ENCODE results near the gene IQSEC1.

Gene IQSEC1

DNA sequence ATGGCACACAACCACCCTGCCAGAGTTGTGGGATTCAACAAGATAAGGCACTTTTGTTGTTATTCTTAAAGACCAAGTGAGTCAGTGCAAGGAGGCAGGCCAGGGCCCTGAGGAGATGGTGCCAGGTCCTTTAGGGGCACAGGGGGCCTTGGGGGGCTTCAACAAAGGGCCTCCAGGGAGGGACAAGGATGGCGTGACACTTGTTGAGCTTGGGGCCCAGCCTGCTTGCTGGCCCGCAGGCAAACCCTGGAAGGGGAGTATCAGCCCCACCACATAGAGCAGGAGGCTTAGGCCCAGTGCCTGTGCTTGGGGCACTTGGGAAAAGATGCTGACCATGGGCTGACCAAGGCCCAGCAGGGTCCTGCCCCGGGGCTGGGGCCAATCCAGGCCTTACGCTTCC lies 5.5 kb downstream of the IQSEC1 start:
- no peak for DNase-seq

DNA sequence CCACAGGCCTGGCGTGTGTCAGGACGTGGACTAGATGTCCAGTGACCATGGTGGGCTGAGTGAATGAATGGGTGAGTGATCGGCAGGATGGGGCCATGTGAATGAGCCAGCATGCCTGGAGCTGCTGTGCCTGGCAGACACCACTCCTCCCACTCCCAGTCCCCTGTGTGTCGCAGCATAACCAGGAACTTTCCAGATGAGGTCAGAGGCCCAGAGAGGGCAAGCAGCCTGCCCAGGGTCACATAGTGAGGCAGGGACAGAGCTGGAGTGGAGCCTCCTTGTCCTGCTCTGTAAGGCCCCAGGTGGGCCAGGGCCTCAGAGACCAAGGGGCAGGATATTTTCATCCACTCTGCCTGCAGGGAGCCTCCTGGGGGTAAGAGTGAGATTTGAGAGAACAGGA lies 6.4 kb downstream of the IQSEC1 start:
- DNase-seq, result no peak

DNA sequence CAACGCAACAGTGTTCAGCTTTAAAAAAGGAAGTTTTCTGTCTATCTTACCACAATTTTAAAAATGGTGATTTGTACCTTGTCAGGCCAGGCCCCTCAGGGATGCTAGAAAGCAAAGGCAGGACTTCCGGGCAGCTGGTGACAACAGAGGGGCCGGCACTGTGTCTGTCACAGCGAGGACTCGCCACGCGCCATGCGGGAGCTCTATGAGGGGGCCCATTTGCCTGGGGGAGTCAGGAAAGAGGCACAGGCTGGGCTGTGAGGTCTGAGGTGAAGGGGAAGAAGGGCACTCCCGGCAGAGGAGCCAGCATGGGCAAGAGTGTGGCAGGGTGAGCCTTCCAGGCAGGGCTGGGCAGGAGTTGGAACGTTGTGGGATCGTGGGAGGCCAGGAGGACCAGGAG lies 7.0 kb downstream of the IQSEC1 start:
- no peak for DNase-seq

DNA sequence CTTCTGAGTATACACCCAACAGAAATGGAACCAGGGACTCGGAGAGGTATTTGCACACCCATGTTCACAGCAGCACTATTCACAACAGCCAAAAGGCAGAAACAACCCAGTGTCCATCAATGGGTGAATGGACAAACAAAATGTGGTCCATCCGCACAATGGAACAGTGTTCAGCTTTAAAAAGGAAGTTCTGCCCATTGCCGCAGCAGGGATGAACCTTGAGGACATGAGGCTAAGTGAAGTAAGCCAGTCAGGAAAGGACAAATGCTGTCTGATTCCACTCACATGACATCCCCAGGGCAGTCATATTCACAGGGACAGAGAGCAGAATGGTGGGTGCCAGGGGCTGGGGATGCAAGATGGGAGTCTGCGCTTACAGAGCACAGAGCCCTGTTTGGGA lies 7.5 kb downstream of the IQSEC1 start:
- no peak for DNase-seq

DNA sequence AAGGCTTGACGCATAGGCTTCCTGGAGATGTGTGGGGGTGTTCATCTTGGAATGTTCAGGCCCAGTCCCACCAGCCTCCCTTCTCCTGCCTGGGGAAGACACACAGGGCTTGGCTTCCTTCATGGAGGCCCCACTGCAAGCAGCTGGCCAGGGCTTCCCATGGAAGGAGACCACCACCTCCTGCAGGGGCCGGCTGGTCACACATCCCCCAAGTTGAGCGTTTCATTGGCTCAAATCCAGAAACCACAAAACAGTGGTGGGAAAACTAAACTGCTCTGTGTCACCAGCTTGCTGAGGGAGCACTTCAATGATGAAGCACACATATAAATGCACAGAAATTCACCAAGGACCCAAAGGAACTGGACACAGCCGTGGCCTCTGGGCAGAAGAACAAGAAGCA lies 8.3 kb downstream of the IQSEC1 start:
- no peak for DNase-seq

DNA sequence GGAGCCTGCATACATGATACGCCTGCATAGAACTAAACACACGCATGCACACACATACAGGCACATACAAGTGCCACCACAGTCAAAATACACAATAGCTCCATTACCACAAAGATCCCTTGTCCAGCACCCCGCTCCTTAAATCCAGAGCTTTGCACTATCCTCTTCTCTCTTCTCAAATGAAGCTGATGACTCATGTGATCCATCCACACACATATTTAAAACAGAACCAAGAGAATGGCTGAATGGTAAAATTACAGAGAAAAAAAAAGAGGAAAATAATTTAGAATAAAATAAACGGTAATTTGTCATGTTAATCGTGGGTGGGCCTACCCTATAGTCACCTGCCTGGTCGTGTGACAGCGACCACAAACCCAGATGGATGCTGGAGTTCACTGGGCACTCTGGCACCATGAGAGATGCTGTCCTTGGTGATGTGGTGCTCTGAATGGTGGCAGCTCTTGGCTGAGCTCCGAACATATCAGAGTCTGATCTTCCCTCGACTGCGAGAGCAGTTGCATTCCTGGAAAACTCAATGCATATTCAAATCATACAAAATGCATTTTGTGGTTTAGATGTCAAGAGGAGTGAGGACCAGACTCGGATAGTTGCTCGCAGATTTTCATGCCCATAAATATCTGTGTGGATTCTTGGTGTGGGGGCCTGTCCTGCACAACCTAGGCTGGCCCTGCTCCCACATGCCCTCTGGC lies 8.9 kb downstream of the IQSEC1 start:
- DNase-seq, result no peak

DNA sequence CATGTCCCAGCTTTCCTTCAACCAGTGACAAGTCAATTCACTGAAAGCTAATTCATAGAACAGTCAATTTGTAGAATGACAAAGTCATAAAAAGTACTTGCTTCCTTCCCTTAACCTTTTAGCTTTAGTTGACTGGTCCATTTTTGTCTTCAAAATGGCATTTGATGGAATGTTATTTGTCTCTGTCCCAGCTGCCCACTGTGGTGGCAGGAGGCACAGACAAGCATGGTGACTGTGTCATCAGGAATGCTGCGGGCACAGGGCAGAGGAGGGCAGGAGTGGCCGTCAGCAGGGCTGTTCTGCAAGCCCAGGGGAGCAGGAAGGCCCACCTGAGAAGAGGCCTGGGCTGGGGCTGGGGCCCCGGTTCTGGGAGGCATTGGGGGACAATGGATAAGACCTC lies 10.0 kb downstream of the IQSEC1 start:
- DNase-seq, result no peak

DNA sequence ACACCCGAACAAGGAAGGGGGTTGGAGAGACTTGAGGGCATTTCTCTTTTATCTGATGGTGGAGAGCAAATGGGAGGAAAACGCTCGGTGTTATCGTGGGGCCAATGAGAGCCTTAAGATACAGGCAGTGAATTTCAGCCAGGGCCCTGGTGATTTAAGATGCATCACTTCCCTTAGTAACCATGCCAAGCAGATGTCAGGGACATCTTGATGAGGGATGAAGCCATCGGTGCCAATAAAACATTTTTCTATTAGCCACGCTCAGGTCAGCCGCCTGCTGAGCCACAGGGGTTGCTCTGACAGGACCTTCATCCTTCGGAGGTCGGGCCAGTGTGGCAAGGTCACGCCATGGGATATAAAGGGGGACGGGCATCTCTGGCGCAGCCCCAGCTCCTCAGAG lies 10.6 kb downstream of the IQSEC1 start:
- DNase-seq, result no peak

DNA sequence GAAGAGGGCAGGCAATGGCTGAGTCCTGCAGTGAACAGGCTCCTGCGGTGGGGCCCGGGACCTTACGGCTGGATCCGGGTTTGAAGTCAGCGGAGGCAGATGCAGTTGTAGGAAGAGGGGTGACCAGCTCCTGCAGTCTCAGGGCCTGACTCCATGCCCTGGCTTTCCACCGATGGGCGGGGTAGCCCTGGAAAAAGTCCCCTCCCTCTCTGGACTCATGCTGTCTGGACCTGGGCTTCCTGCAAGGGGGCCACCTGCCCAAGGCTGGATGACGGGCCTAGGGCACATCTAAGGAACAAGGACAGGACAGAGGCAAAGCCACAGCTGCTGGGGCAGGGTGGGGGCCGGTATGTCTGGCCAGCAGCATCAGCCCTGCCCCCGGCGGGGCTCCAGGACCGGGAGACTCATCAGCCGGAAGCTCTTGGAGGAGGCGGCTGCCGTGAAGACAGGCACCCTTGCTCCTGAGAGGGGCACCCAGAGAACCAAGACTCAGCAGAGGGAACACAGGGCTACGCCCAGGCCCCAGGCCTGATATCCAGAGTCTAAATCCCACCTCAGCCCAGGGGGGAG lies 12.8 kb downstream of the IQSEC1 start:
- DNase-seq, result no peak

DNA sequence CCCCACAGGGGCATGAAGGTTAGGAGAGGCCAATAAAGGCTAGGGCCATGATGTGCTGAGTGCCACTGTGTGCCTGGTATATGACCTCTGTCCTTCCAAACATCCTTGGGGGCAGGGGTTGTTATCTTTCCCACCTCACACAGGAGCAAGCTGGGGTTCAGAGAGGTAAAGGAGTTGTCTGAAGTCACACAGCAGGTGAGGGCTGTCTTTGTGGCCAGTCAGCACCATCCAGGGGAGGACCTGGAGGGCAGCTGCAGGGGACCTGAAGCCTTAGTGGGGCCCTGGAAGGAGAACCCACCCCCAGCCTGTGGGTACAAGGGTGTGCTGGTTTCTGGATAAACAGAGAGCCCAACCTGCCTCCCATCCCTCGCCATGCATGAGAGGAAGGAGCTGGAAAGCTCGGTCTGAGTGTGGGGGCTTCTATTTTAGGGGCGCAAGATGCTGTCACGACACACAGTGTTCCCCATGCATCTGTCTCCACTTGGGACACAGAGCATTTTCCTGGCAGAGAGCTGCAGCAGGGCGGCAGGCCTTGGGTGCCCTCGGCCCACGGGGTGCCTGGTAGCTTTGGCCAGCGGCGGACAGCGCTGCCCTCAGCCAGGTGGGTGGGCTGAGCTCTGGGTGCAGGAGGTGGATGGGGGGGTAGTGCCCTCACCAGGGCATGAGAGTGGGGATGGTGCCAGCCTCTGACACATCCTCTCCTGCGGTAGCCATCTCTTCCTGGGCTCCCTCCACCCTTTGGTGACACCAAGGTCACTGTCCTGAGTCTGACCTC lies 14.7 kb downstream of the IQSEC1 start:
- DNase-seq, result no peak

DNA sequence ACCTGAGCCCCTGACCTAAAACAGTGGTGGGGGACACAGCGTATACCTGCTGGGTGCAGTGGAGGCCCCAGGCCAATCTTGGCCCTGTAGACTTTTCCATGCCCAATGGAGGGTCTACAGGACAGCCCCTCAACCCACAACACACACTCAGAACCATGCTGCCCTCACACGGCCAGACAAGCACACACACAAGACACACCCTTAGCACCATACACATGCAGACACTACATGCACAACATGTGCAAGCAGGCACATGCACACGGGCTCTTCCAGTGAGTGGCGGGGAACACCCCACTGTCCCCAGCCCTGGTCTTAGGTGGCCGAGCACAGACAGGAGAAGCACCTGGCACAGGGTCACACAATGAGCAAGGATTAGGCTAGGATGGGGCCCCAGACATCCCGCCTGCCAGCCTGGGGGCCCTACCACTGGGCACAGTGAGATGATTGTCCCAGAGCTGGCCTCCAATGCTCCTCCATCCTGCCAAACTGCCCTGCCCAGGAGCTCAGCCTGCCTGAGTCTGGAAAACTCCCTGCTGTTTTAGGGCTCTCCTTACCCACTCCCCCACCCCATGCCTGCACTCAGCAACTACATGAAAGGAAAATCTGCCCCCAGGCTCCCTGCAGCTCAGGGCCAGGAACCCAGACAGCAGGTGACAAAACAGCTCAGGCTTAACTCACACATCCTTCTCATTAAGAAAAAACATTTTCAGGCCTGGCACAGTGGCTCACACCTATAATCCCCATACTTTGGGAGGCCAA lies 15.8 kb downstream of the IQSEC1 start:
- no peak for DNase-seq

DNA sequence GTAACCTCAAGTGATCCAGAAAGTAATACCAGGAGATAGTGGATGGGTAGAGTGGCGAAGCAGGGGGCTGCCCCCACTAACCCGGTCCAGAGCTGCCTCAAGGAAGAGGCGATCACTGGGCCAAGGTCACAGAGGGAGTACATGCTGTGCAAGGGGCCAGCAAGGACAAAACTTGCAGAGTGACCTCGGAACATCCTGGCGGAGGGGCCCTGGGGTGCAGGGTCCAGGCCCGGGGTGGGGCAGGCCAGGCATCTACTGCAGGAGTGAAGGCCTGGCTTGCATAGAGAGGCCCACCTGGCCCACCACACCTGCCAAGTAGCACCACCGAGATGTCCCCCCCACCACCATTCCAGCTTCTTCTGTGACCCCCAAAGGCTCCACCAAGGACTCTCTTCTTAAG lies 17.6 kb downstream of the IQSEC1 start:
- no peak for DNase-seq

DNA sequence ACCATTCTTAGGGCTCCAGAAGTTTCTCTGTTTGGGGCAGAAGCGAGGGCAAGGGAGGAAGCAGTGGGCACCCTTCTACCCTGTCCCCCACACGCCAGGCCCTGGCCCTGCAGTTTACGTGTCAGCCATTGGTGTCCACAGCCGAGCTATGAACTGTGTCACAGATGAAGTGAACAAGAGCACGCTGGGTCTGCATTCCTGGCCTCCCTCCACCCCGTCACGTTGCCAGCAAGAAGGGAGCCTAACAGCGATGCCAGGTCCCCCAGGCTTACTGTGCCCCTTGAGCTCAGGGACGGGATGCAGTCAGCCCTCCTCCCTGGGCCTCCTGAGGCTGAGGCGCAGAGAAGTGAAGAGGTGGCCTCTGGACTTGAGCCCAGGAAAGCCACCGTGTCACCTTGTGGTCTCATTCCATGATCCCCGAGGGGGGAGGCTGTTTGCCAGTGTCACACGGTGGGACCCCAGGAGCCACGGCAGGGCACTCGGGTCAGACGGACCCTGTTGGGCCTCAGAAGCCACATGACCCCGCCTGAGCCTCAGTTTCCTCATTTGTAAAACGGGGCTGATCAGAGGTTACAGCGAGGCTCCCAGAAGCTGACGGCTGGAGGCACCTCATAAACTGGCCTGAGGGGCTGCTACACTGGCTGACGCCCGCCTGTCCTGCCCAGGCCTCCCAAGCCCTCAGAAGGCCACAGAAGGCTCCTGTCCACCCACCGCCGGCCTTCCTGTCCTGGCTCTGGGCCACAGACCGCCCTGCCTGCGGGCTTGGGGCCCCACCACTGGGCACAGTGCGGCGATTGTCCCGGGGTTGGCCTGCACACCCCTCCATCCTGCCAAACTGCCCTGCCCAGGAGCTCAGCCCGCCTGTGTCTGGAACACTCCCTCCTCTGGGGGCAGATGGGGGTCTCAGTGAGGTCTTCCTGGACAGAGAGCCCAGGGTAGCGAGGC lies 18.6 kb downstream of the IQSEC1 start:
- DNase-seq, result no peak

DNA sequence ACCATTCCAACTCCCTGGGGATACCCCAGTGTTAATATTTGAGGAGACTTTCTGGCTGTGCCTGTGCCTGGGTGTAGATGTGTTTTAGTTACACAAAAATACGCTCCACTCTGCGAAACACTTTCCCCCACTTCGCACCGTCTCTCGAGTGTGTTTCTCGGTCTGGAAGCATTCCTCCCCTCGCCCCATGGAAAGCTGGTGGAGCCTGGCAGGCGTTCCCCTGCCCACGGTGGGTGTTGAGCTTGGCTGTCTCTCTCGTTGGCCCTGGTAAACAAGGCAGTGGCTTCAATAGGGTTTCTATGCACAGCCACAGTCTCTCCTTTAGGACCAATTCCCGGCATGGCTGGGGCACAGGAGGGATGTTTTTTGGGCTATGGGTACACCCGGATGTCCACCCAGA lies 19.3 kb downstream of the IQSEC1 start:
- DNase-seq, result no peak

DNA sequence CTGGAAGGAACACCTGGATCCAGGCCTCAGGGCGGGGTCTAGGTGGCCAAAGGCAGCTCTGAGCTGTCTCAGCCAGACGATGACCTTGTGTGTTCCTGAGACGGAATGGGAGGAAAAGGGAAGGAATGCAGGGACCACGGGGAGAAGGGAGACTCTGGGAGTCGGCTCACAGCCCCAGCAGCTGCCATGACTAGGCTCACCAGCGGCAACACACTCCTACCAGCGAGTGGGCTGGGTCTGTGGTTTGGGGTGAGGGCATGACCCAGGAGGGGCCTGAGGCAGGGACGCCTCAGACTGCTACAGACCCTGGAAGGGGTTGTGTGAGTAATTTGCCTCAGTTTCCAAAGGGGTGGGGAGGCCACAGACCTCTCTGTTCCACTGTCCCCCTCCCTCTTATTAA lies 19.8 kb downstream of the IQSEC1 start:
- DNase-seq, result no peak

DNA sequence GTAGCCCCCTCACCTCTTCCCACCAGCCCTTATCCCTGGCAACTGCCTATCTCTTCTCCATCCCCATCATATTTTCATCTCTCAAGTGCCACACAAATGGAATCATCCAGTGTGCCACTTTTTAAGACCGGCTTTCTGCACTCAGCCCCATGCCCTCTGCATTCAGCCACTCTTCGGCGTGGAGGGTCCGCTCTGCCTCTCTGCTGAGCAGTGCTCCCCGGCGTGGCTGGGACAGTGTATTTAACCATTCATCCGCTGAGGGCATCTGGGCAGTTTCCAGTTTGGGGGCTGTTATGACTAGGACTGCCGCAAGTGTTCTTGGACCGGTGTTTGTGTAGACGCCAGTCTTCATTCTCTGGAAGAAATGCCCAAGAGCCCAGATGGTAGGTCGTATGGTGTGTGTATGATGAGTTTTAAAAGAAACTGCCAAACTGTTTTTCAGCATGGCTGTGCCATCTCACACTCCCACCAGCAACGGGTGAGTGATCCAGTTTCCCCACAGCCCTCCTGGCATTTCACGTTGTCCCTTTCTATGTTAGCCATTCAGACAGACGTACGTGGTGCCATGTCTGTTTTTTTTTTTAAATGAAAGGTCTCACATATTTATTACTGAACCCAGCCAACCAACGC lies 20.9 kb downstream of the IQSEC1 start:
- DNase-seq, result no peak

DNA sequence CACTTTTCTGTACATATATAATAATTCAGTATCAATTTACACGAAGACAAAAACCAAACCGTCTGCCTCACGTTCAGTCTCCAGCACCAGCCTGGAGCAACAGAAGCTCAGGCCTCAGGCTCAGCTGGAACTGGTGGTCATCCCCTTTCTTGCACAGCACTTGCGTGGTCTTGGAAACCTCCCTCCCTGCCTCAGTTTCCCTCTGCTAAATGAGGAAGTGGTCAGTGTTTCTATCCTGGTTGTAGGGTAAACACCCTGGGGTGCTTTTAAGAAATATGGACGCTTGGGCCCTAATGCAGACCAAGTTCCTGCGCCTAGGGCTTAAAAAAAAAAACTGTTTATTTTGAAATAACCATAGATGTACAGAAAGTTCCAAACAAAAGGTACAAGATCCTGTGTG lies 21.6 kb downstream of the IQSEC1 start:
- no peak for DNase-seq

DNA sequence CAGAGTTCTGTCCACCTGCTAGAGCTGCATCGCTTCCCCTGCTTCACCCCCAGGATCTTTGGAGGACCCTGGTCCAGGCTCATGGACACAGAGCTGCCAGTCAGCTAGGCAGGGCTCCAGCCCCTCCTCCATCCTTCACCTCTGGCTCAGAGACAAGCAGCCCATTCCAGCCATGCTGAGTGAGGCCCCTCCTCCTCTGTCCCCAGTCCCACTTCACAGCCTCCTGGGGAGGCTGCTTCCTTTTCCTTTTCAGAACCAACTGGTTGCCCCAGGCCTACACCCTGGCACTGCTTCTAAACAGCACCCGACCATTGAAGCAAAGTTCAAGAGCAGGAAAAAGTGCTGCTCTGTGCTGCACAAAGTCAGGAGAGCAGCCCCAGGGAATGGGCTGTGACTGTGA lies 22.2 kb downstream of the IQSEC1 start:
- DNase-seq, result no peak

DNA sequence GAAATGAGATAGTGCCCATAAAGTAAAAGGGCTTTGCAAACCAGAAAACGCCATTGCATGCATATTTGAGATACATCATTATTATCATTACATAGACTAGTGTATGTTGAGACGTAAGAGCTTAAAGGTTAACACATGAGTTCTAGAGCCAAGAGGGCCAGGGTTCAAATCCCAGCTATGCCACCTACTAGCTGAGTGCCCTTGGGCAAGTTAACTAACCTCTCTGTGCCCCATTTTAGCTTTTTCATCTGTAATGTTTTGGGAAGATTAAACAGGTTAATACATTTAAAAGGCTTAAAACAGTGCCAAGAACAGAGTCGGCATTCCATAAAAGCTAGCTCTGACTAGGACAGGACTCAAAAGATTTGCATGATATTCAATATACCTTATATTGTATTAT lies 22.8 kb downstream of the IQSEC1 start:
- no peak for DNase-seq

DNA sequence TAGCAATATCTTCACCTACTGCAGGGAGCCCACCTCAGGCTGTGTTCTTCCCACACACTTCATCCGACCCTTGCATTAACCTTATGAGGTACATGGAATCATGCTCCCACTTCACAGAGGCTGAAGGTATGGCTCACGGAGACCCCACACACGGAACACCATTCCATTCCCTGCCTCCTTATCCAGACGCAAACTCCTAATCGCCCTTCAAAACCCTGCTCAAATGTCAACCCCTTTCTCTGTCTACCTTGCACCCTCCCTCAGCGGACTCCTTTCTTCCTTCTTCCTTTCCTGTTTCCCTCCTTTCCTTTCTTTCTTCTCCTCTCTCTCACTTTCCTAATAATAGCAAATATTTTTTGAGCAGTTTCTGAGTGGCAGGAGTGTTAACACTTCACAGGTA lies 23.8 kb downstream of the IQSEC1 start:
- no peak for DNase-seq

DNA sequence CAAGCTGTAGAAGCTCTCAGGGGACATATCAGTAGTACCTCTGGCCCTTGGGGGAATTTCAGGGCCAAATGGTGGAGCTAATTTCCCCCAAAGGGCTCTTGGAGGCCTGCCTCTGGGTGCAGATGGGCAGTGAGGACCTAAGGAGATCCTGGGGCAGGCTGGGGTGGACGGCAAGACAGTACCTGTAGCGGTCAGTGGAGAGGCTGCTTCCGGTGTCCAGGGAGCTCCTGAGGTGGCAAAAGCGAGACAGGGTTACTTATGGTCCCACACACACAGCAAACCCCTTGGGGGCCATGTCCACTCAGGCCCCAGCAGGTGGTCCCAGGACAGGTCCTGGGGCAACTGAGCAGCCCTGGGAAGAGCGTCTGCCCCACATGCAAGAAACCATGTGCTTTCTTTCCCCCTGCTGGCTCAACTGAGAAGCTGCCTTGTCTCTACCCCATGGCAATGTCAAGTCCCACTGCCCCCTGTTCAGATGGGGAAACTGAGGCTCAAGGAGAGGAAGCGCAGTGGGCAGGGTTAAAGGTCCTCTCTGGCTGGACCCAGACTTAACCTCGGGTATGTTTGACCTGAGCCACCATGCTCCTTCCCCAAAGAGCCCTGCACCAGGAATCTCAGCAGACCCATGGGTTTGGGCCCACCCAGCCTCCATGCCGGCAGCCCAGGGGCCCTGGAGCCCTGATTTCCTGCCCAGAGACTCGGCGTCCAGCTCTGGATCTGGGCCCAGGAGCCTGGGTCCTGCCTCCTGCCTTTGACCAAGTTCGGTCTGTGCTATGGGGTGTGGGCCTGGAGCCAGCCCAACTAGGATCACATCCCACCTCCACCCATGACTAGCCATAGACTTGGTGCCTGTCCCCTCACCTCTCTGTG lies 25.7 kb downstream of the IQSEC1 start:
- DNase-seq, result peak in 1 of 2 donors; percentile 10
